ENCODE results near the gene TLE1.

GRCh38 chr9:81564632-81565031 is 124.7 kb downstream of the TLE1 start:
- TF ChIP-seq SNIP1 (IDR thresholded peaks at IDR 0.05; ENCODE audit: low read depth) (no peak), POLR2A (conservative IDR thresholded peaks at IDR 0.05) (no peak), ZBTB43 (CRISPR knock-in tag; IDR thresholded peaks at IDR 0.05) (no peak)
